ENCODE results near the gene RRP8. TPM values are rescaled to one million over a fixed set of nuclear protein-coding genes. Genes with fewer than 3 reads are reported as not detected.

The RRP8 gene
- total and polyA plus RNA-seq, 8 donors = 1.8 to 23.1 (median 14.8) TPM

GRCh38 chr11:6646576-6646917 is 43.1 kb upstream of the RRP8 start:
- peak in 1 of 2 donors; percentile 89 for DNase-seq
- Histone ChIP-seq H3K4me3 (no peak overlapping the region), H3K27me3 (no peaks in the 10 kb centered on the region), H3K27ac (peak overlapping the region in 4 of 5 donors; percentile 59 to 84 (median 70)), H3K9me3 (no peaks in the 10 kb centered on the region), H3K36me3 (no peaks in the 10 kb centered on the region), H3K4me1 (peaks cover 17 to 34% (median 28%) of the 10 kb centered on the region in 4 donors)
- 35 to 62% (median 53%) methylated on average over 3 of the region's 3 CpGs for WGBS, 5 donors
- TF ChIP-seq POLR2A (IDR thresholded peaks at IDR 0.05) (no peak), EP300 (IDR thresholded peaks at IDR 0.05) (no peak), CTCF (IDR thresholded peaks at IDR 0.05) (no peak), POLR2AphosphoS5 (IDR thresholded peaks at IDR 0.05) (no peak)
- intact Hi-C loops (cut with DNase I; ENCODE audit: low total_unique reads) = no loop called here

GRCh38 chr11:6646071-6646470 is 42.7 kb upstream of the RRP8 start:
- intact Hi-C loops (cut with DNase I; ENCODE audit: low total_unique reads) = no loop called here
- Histone ChIP-seq H3K27ac (peak overlapping the region in 3 of 5 donors; percentile 59 to 84 (median 80)), H3K36me3 (peaks cover 0 to 2% (median 1%) of the 10 kb centered on the region in 4 donors), H3K4me1 (peaks cover 17 to 34% (median 28%) of the 10 kb centered on the region in 4 donors), H3K9me3 (no peaks in the 10 kb centered on the region), H3K4me3 (no peak overlapping the region), H3K27me3 (no peaks in the 10 kb centered on the region)
- peak in 1 of 2 donors; percentile 74 for DNase-seq
- no peak for TF ChIP-seq CTCF (IDR thresholded peaks at IDR 0.05)
- 50 to 69% (median 68%) methylated on average over 12 of the region's 12 CpGs for WGBS, 5 donors

- Histone ChIP-seq H3K4me1 (peaks cover 24 to 39% (median 36%) of the 10 kb centered on the region in 4 donors), H3K9me3 (no peaks in the 10 kb centered on the region), H3K27ac (no peak overlapping the region), H3K36me3 (peaks cover 0 to 18% (median 16%) of the 10 kb centered on the region in 4 donors), H3K4me3 (no peak overlapping the region), H3K27me3 (no peaks in the 10 kb centered on the region)
- intact Hi-C loops (cut with DNase I; ENCODE audit: low total_unique reads) = no loop called here
- WGBS, 5 donors = 81 to 91% (median 84%) methylated on average over 7 of the region's 7 CpGs
- no peak for DNase-seq
- TF ChIP-seq CTCF (IDR thresholded peaks at IDR 0.05) = no peak
- TF ChIP-seq POLR2AphosphoS5 (IDR thresholded peaks at IDR 0.05) = no peak
- no peak for TF ChIP-seq POLR2A (IDR thresholded peaks at IDR 0.05)
- no peak for TF ChIP-seq EP300 (IDR thresholded peaks at IDR 0.05)
Observed at GRCh38 chr11:6642957-6643356, 39.5 kb upstream of the RRP8 start.

GRCh38 chr11:6640985-6641701 is 37.7 kb upstream of the RRP8 start:
- intact Hi-C loops (cut with DNase I; ENCODE audit: low total_unique reads) = no loop called here
- DNase-seq = no peak
- Histone ChIP-seq H3K36me3 (peaks cover 0 to 18% (median 16%) of the 10 kb centered on the region in 4 donors), H3K27ac (no peak overlapping the region), H3K4me1 (peaks cover 21 to 39% (median 34%) of the 10 kb centered on the region in 4 donors), H3K4me3 (no peak overlapping the region), H3K27me3 (no peaks in the 10 kb centered on the region), H3K9me3 (no peaks in the 10 kb centered on the region)
- TF ChIP-seq CTCF (IDR thresholded peaks at IDR 0.05) = no peak
- no peak for TF ChIP-seq POLR2A (IDR thresholded peaks at IDR 0.05)
- no peak for TF ChIP-seq POLR2AphosphoS5 (IDR thresholded peaks at IDR 0.05)
- no peak for TF ChIP-seq EP300 (IDR thresholded peaks at IDR 0.05)
- WGBS, 5 donors = 94 to 97% (median 96%) methylated on average over 15 to 26 of the region's 26 CpGs
